Measurements from ENCODE around the gene CCSER2.
A peak's percentile ranks its signal among the peaks of the same experiment; 100 is the strongest.
"Not testable (repeated sequence)": the region's sequence is repeated elsewhere in the genome, so short reads cannot be mapped to it uniquely, and the experiment has no call there.

Gene CCSER2

DNA sequence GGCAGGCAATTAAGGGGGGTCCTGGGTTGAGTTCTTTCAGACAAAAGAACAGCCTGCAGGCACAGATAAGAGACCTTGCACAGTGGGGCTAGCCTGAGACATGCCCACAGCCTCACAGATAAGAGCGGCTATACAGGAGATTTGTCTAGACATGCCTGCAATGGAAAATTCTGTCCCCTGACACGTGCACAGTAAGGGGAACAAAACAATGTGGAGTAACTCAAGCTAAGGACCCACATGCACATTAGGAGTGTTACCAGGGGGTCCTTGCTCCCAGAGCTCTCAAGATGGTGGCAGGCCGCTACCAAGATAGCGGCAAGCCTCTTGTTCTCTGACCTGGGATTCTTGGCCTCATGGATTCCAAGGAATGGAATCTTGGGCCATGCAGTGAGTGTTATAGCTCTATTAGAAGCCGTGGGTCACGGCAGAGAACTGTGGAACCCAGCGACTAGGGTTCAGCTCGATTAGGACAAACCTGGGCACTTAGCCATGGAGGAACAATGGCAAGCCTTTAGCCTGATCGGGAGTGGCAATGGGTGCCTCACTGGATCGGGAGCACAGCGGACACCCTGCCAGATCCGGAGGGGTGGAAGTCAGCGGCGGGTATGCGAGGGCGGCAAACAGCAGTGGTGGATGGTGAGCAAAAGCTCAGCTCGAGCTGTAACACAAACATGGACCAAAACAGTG is 196.9 kb downstream of the CCSER2 start:
- DNase-seq: no peak

GRCh38 chr10:84525807-84526182 is 197.4 kb downstream of the CCSER2 start:
- DNase-seq: not testable (repeated sequence)

DNA sequence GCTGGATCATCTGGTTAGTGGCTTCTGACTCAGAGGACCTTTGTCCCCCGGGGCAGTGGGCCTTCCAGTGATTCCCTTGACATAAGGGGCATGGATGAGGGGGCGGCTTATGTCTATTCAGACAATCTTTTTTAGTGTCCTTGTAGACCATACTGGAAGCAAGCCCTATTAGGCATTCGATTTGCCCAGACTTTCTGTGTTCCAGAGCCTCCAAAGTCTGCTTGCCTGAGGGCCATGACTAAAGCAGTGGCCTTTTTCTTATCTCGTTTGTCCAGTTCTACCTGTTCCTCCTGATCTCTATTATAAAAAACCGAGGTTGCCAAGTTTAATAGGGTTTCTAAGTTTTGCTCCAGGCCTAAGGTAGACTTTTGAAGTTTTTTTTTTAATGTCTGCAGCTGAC is 199.0 kb downstream of the CCSER2 start:
- not testable (repeated sequence) for DNase-seq

DNA sequence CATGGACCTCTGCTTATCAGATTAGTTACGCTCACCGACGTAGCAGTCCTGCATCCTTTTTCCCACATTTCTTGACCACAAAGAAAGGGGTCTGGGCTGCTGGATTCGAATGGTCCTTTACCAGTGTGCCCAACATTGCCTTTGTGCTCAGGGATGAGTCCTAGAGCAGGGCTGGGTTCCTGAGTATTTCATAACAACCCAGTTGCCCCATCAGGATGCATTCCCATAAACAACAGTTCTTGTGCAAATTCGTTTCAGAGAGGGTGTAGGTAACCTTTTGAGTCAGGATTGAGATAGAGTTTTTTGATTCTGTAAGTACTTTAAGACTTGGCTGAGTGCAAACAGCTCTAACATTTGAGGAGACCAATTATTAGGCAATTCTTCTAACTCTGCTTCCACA is 200.1 kb downstream of the CCSER2 start:
- not testable (repeated sequence) for DNase-seq

DNA sequence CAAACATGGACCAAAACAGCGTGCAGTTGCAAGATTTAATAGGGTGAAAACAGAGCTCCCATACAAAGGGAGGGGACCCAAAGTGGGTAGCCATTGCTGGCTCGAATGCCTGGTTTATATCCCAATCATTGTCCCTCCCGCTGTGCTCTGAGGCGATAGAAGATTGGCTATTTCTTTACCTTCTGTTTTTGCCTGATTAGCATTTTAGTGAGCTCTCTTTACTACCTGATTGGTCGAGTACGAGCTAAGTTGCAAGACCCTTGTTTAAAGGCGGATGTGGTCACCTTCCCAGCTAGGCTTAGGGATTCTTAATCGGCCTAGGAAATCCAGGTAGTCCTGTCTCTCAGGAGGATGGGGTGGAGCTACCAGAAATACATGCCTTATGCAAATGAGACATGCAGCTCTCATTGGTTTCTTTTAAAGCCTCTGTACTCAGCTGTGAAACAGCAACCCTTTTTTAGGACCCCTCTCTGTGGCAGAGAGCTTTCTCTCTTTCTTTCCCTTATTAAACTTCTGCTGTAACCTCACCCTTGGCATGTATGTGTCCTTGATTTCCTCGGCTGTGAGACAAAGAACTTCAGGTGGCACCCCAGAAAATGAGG is 202.4 kb downstream of the CCSER2 start:
- no peak for DNase-seq

DNA sequence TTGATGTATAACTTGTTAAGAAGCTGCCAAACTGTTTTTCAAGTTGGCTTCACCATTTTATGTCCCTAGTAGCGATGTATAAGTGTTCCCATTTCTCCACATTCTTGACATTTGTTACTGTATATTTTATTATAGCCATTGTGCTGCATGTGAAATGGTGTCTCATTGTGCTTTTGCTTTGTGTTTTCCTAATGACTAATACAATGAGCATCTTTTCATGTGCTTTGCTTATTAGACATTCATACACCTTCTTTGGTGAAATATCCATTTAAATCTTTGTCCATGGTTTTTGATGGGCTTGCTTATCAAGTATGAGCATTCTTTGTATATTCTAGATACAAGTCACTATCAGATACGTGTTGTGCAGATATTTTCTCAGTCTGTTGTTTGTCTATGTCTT is 203.0 kb downstream of the CCSER2 start:
- DNase-seq: no peak

- DNase-seq: no peak
These were observed 205.8 kb downstream of the CCSER2 start for GRCh38 chr10:84534168-84534567.

DNA sequence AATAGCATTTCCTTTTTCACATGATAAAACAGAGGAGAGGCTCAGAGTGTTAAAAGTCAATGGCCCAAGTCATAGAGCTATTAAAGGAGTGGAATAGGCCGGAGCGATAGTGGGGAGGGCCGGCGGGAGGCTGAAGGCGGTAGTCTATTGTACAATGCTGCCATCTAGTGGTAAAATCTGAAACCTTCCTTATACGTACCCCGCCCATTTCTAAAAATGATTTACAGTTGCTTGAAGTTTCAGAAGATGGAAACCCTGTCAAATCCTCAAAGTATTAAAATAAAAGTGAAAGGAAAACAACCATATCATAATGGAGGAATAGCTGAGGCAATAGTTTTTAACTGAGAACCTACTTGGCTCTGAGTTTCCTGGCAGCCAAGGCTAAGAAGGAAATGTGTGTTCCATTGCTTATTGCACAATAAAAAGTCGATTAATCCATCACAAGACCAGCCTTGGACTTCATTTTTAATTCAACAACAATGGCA is 209.1 kb downstream of the CCSER2 start:
- DNase-seq: peak; percentile 49

DNA sequence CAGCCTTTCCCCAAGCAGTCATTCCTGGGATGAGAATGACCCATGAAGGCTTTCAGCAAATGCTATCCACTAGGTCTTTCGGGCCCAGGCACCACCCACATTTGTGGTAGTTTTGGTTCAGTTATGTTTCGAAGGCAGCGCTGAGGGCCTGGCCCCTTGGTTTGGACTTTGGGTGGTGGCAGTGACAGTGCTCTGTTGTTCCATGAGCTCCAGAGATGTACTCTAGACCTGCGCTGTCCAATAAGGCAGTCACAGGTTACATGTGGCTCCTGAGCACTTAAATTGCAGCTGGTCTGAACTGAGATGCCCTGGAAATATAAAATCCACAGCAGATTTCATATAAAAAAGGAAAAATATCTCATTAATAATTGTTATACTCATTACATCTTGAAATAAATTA is 209.6 kb downstream of the CCSER2 start:
- DNase-seq: no peak

- no peak for DNase-seq
These were observed 210.8 kb downstream of the CCSER2 start for GRCh38 chr10:84539216-84539615.

GRCh38 chr10:84540022-84540616 is 211.7 kb downstream of the CCSER2 start:
- no peak for DNase-seq

GRCh38 chr10:84540617-84541288 is 212.4 kb downstream of the CCSER2 start:
- DNase-seq: peak; percentile 40

GRCh38 chr10:84541289-84541637 is 212.9 kb downstream of the CCSER2 start:
- no peak for DNase-seq

DNA sequence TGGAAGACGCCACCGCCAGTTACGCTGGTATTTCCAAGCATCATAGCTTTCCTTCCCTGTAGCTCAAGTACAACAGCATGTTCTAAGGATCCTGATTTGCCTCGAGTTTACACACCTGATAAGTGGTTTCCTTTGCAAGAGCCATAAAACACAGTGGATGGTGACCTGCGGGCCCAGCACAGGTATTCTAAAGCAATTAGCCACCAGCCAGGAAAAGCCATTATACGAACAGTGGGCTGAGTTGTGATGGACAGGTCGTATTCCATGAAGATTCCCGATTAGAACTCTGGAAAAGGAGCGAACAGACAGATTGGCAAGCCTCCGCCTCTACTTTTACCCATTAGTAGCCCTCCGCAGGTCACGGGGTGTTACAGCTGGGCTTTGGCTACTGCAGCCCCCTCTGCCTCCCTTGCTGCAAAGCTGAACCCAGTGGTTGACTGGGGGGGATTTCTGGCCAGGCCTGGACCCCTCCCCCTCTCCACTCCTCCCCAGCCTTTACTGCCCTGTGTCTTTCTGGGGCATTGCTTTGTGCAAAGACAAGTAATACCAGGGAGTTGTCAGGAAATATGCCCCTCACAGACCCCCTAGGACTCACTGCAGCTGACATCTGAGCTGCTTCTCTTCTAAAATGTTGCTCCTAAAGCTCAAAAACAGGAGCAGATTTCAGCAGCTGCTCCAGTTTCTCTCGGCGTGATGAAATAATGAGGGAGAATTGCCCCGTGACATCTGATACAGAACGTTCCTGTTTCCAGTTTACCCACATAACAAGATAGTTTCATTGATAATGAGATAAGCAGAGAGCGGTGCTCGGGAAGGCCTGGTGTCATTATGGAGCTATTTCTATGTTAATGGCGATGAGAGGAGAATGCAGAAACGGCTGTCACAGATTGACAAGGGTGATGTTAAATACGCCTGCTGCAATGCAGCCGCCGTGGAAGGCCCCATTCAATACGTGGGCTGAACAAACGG is 214.4 kb downstream of the CCSER2 start:
- DNase-seq: no peak

GRCh38 chr10:84543948-84544347 is 215.6 kb downstream of the CCSER2 start:
- DNase-seq: no peak

DNA sequence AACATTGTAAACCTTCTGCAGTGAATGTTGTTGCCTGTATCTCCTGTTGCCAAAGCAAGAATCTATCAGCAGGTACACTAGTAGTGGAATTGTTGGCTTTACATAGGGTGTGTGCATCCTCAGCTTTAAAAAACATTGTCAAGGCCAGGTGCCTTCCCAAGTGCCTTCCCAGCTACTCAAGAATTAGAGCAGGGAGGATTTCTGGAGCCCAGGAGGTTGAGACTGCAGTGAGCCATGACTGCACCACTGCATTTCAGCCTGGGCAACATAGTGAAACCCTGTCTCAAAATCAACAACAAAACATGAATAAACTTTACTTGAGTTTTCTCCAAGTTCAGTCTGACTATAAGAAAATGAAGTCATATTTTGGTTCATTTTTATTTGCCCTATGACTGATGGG is 217.3 kb downstream of the CCSER2 start:
- no peak for DNase-seq

DNA sequence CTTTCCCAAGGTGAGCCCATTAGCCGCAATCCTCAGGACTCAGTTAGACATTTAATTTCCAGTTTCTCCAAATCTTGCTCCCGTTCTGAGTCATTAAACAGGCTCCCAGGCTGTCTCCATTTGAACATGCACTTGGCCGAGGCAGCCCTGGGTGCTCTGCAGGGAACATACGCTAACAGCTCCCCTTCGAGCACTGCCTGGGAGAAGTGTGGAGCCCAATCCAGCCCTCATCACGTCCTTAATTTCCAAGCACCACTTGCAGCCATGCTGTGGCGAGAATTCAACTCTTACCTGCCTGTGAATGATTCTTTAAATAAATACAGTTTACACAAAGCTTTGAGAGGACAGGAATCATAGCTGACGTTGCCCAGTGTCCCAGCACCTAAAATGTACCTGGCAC is 218.2 kb downstream of the CCSER2 start:
- DNase-seq: no peak

- no peak for DNase-seq
These were observed 219.2 kb downstream of the CCSER2 start for GRCh38 chr10:84547616-84548015.

DNA sequence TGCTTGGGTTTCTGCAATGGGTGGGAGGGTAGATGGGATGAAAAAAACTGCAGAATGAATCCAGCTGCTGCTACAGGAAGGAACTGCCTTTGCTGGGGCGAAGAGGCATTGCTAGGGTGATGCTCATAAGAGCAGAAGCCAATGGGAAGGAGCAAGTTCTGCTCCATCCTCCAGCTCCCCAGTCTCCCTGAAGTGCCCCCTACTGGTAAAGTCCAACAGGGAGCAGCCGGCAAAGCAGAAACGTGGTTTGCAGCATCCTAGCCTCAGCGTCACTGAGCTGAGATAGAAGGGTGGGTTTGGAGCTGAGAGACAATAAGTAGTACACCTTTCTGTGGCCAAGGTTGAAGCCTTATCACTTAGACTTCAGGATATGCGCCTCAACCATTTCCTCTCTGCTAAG is 220.5 kb downstream of the CCSER2 start:
- no peak for DNase-seq

- DNase-seq: no peak
These were observed 221.2 kb downstream of the CCSER2 start for GRCh38 chr10:84549368-84550165.

GRCh38 chr10:84550756-84551436 is 222.5 kb downstream of the CCSER2 start:
- DNase-seq: no peak

Data from NCI-H510A (cell line).